ENCODE results near the gene OPCML. TPM values are rescaled to one million over a fixed set of nuclear protein-coding genes. Genes with fewer than 3 reads are reported as not detected.

The OPCML gene
- total RNA-seq, 2 donors from 2014 or later, result under 0.01 TPM; not detected in 1

DNA sequence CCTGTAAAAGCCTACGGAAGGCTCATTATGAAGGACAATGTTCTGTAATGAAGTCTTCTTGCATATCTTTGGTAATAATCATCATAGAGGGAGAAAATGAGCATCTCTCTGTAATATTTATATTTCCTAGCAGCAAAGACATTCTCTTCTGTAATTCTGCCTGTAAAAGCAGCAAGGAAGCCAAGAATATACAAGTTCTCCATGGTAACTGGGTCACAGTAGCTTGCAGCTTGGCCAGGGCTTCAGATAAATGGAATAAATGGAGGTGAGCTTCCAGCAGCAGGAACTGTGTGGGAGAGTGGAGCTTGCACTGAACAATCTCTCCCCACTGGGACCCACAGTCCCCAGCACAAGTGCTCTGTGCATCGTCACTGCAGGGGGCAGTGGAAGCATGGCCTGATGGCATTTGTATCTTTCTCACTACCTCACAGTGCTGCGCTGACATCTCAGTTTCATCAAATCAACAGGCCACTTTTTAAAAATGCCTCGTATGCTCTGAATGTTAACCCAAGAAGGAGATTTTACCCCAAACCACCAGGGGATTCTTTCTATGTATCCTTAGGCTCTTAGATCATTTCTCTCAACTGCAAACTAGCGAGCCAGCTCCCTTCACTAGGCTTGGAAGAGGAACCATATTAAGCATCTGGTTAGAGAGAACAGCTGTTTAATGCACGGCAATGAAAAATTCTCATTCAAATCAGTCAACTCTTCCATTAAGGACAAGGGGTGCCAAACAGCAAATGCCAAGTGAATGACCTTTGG, 1059.7 kb downstream of the OPCML start:
- DNase-seq, result no peak
- Histone ChIP-seq H3K36me3 (replicated peaks in 1 of 2; ENCODE audit: insufficient read depth in 1 of 2, low read depth in 2 of 2) (no peaks in the 10 kb centered on the region), H3K27me3 (no peaks in the 10 kb centered on the region), H3K4me3 (no peak overlapping the region), H3K27ac (no peak overlapping the region), H3K9me3 (no peaks in the 10 kb centered on the region), H3K4me1 (no peaks in the 10 kb centered on the region)
- TF ChIP-seq CTCF (IDR thresholded peaks at IDR 0.05) (no peak), POLR2A (IDR thresholded peaks at IDR 0.05) (no peak)
- ATAC-seq, result no peak
- 72 to 76% methylated on average over 6 of the region's 6 CpGs for WGBS, 2 donors
- intact Hi-C loops (cut with DNase I), result no loop called here

- H3K9me3 ChIP-seq, result no peaks in the 10 kb centered on the region
- H3K36me3 ChIP-seq (replicated peaks in 1 of 2; ENCODE audit: insufficient read depth in 1 of 2, low read depth in 2 of 2), result no peaks in the 10 kb centered on the region
- DNase-seq (no peak), ATAC-seq (no peak)
- intact Hi-C loops (cut with DNase I), result no loop called here
- TF ChIP-seq POLR2A (IDR thresholded peaks at IDR 0.05) (no peak), CTCF (IDR thresholded peaks at IDR 0.05) (no peak)
- 56 to 66% methylated on average over 3 of the region's 3 CpGs for WGBS, 2 donors
- no peaks in the 10 kb centered on the region for H3K4me1 ChIP-seq
- H3K27me3 ChIP-seq, result no peaks in the 10 kb centered on the region
- no peak overlapping the region for H3K4me3 ChIP-seq
- no peak overlapping the region for H3K27ac ChIP-seq
Observed at GRCh38 chr11:132471466-132471865, 1060.8 kb downstream of the OPCML start.

DNA sequence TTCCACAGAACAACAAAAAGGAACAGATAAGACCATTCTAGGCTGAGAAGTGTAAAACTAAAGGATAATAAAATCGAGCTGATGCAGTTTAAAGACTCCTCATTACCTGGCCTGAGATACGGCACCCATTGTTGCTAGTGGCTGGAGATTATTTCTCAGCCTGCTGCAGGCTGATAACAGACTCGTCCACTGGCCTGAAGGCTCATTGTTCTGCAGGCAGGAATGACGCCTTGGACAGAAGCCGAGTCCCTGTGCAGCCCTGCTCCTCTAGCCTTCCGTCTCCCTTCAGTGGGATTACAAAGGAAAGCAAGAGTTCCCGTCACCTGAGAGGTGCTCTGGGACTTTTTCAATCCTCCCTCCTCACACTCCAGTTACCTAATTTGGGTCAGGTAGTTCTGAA, 1065.3 kb downstream of the OPCML start:
- Histone ChIP-seq H3K4me3 (no peak overlapping the region), H3K36me3 (replicated peaks in 1 of 2; ENCODE audit: insufficient read depth in 1 of 2, low read depth in 2 of 2) (no peaks in the 10 kb centered on the region), H3K27ac (no peak overlapping the region), H3K9me3 (no peaks in the 10 kb centered on the region), H3K4me1 (no peaks in the 10 kb centered on the region), H3K27me3 (no peaks in the 10 kb centered on the region)
- intact Hi-C loops (cut with DNase I), result no loop called here
- 17 to 28% methylated on average over 7 of the region's 7 CpGs for WGBS, 2 donors
- ATAC-seq, result no peak
- DNase-seq, result no peak
- TF ChIP-seq POLR2A (IDR thresholded peaks at IDR 0.05) (no peak), CTCF (IDR thresholded peaks at IDR 0.05) (no peak)

- Histone ChIP-seq H3K4me1 (no peaks in the 10 kb centered on the region), H3K9me3 (no peaks in the 10 kb centered on the region), H3K36me3 (replicated peaks in 1 of 2; ENCODE audit: insufficient read depth in 1 of 2, low read depth in 2 of 2) (no peaks in the 10 kb centered on the region), H3K4me3 (no peak overlapping the region), H3K27ac (no peak overlapping the region), H3K27me3 (no peaks in the 10 kb centered on the region)
- intact Hi-C loops (cut with DNase I), result no loop called here
- TF ChIP-seq POLR2A (IDR thresholded peaks at IDR 0.05) (no peak), CTCF (IDR thresholded peaks at IDR 0.05) (no peak)
- ATAC-seq (no peak), DNase-seq (no peak)
- WGBS, 2 donors, result 61 to 62% methylated on average over 3 of the region's 3 CpGs
Observed at GRCh38 chr11:132464939-132465338, 1067.4 kb downstream of the OPCML start.

DNA sequence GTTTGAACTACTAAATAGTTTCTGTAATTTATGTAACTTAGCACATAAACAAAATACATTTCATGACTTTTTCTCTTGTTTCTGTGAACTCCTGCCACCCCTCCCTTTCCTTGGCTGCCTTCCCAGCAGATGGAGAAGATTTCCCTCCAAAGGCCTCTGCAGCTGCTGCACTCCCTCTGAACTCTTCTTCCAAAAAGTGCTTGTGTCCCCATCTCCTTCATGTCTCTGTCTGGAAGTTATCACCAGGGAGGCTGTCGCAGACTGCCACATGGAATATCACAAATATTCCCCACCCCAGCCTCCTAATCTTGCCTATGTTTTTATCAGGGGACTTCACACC, 1068.3 kb downstream of the OPCML start:
- H3K36me3 ChIP-seq (replicated peaks in 1 of 2; ENCODE audit: insufficient read depth in 1 of 2, low read depth in 2 of 2), result no peaks in the 10 kb centered on the region
- no peak overlapping the region for H3K27ac ChIP-seq
- ATAC-seq, result no peak
- intact Hi-C loops (cut with DNase I), result no loop called here
- no peak for DNase-seq
- H3K4me1 ChIP-seq, result no peaks in the 10 kb centered on the region
- no peaks in the 10 kb centered on the region for H3K27me3 ChIP-seq
- WGBS, 2 donors, result 79 to 86% methylated on average over 1 of the region's 1 CpG
- H3K4me3 ChIP-seq, result no peak overlapping the region
- no peak for TF ChIP-seq CTCF (IDR thresholded peaks at IDR 0.05)
- TF ChIP-seq POLR2A (IDR thresholded peaks at IDR 0.05), result no peak
- H3K9me3 ChIP-seq, result no peaks in the 10 kb centered on the region
